A375 (cell line): ENCODE data around the gene FGFBP2. TPM values are rescaled to one million over a fixed set of nuclear protein-coding genes. Genes with fewer than 3 reads are reported as not detected.

Experiments used
- total RNA-seq: library from RNA; depleted of rRNA; stranded (reverse); fragments of >200 nt; shearing (Covaris generic); gene quantifications from 2 replicates; pipeline ENCODE4 v1.2.3, GENCODE V29; 2014; rRNA removed

The FGFBP2 gene, protein sequence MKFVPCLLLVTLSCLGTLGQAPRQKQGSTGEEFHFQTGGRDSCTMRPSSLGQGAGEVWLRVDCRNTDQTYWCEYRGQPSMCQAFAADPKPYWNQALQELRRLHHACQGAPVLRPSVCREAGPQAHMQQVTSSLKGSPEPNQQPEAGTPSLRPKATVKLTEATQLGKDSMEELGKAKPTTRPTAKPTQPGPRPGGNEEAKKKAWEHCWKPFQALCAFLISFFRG
- total RNA-seq: 2.3 TPM in 2 replicates

DNA sequence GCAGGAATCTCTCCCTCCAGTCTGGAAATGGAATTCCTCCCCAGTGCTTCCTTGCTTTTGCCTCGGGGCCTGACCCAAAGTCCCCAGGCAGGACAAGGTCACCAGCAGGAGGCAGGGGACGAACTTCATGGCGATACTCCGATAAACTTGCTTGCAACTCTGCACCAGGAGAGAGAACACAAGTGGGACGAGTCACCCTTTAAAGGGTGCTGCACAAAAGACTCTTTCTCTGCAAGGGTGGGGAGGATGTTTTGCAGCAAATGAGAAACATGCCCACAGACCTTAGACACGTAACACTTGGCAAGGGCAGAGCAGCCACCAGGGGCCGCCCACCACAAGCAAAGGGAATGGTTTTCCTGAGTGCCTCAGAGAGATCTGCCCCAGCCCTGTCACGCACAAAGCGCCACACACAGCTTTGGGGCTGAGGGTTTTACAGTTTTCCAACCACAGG is at the start of gene FGFBP2:
FGFBP2 (minus strand) TSS at position 175 of the 451 bp plus-strand sequence; CDS start at position 129, 46 bp downstream.

DNA sequence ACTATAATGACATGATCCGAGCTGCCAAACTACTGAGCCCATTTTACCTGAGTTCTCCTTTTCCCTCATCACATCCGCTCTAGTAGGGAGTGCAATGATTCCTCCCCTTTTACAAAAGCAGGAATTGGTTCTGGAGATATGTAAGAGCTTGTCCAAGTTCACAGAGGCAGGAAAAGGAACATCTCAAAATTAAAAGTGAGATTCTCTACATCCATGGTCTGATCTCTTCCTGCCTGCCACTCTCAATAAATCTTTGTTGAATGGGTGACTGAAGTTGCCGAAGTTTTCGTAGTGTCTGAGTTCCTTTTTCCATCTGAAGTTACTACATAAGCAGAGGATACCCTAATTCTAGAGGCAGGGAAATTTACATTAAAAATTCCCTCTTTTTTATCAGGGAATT is 24.3 kb downstream of the FGFBP2 start, which contains the start of gene FGFBP1:
FGFBP1 (minus strand) TSS at position 101 of the 400 bp plus-strand sequence. CDS start 2,108 bp downstream, outside the sequence.

Other genes with a start within 250 kb of the FGFBP2 start
- 0.08 TPM in 1 of 2 replicates, not detected in the other for gene CD38, start 184.8 kb downstream of the FGFBP2 start, total RNA-seq
- gene FGFBP1, start 24.4 kb downstream of the FGFBP2 start, total RNA-seq: 4.7 and 4.8 TPM in 2 replicates
- gene PROM1, start 120.8 kb upstream of the FGFBP2 start, total RNA-seq: 0.11 TPM in 1 of 2 replicates, not detected in the other